ENCODE results near the gene SLC26A5. TPM values are rescaled to one million over a fixed set of nuclear protein-coding genes. Genes with fewer than 3 reads are reported as not detected.

The SLC26A5 gene
- total RNA-seq, 6 donors from 2014 or later, result 0.88 to 3.2 (median 1.5) TPM

GRCh38 chr7:103469095-103469948 lies 23.3 kb upstream of the SLC26A5 start:
- no peak for TF ChIP-seq POLR2AphosphoS5 (IDR thresholded peaks at IDR 0.05)
- no peak for TF ChIP-seq EP300 (IDR thresholded peaks at IDR 0.05)
- no peak for TF ChIP-seq CTCF (IDR thresholded peaks at IDR 0.05)
- no peak for TF ChIP-seq POLR2A (IDR thresholded peaks at IDR 0.05)

GRCh38 chr7:103466814-103467213 lies 20.8 kb upstream of the SLC26A5 start:
- ATAC-seq (ENCODE audit: low FRiP score in 2 of 2) (no peak), DNase-seq (no peak)
- Histone ChIP-seq H3K4me3 (no peak overlapping the region), H3K27ac (no peak overlapping the region), H3K36me3 (no peaks in the 10 kb centered on the region), H3K27me3 (no peaks in the 10 kb centered on the region), H3K9me3 (no peaks in the 10 kb centered on the region), H3K4me1 (no peaks in the 10 kb centered on the region)
- 52 to 58% methylated on average over 3 of the region's 3 CpGs for WGBS, 2 donors
- no peak for TF ChIP-seq POLR2A (IDR thresholded peaks at IDR 0.05)
- no peak for TF ChIP-seq CTCF (IDR thresholded peaks at IDR 0.05)
- TF ChIP-seq EP300 (IDR thresholded peaks at IDR 0.05), result no peak
- no peak for TF ChIP-seq POLR2AphosphoS5 (IDR thresholded peaks at IDR 0.05)

More at GRCh38 chr7:103469095-103469948, 23.3 kb upstream of the SLC26A5 start:
- Histone ChIP-seq H3K4me3 (no peak overlapping the region), H3K27me3 (no peaks in the 10 kb centered on the region), H3K27ac (no peak overlapping the region), H3K9me3 (no peaks in the 10 kb centered on the region), H3K36me3 (no peaks in the 10 kb centered on the region), H3K4me1 (no peaks in the 10 kb centered on the region)
- 90 to 92% methylated on average over 4 of the region's 4 CpGs for WGBS, 2 donors
- DNase-seq (no peak), ATAC-seq (ENCODE audit: low FRiP score in 2 of 2) (no peak)

- Histone ChIP-seq H3K9me3 (no peaks in the 10 kb centered on the region), H3K27me3 (no peaks in the 10 kb centered on the region), H3K36me3 (no peaks in the 10 kb centered on the region), H3K27ac (no peak overlapping the region), H3K4me3 (no peak overlapping the region), H3K4me1 (no peaks in the 10 kb centered on the region)
- WGBS, 2 donors, result 79 to 89% methylated on average over 4 to 7 of the region's 7 CpGs
- DNase-seq (no peak), ATAC-seq (ENCODE audit: low FRiP score in 2 of 2) (no peak)
- TF ChIP-seq POLR2AphosphoS5 (IDR thresholded peaks at IDR 0.05), result no peak
- TF ChIP-seq EP300 (IDR thresholded peaks at IDR 0.05), result no peak
These were observed 16.4 kb upstream of the SLC26A5 start for GRCh38 chr7:103462358-103462757.

- Histone ChIP-seq H3K4me3 (no peak overlapping the region), H3K27me3 (peaks cover 0 to 12% (median 5%) of the 10 kb centered on the region in 4 donors), H3K36me3 (no peaks in the 10 kb centered on the region), H3K4me1 (peaks cover 11 to 24% (median 12%) of the 10 kb centered on the region in 4 donors), H3K27ac (no peak overlapping the region), H3K9me3 (no peaks in the 10 kb centered on the region)
- 15% methylated on average over 17 of the region's 17 CpGs for WGBS, 2 donors
- no peak for TF ChIP-seq POLR2A (IDR thresholded peaks at IDR 0.05)
- TF ChIP-seq EP300 (IDR thresholded peaks at IDR 0.05), result no peak
- peak in 5 of 6 experiments; percentile 19 to 40 (median 28) for TF ChIP-seq CTCF (IDR thresholded peaks at IDR 0.05)
- ATAC-seq (ENCODE audit: low FRiP score in 2 of 2) (peak; percentile 73 to 82), DNase-seq (peak in 1 of 2 donors; percentile 42)
These were observed 1.3 kb upstream of the SLC26A5 start for GRCh38 chr7:103447073-103447960.

All from upper lobe of left lung (tissue), 6 donors.